Thoracic aorta (tissue), 2 donors: Measurements from ENCODE around the gene HIVEP2. TPM values are rescaled to one million over a fixed set of nuclear protein-coding genes. Genes with fewer than 3 reads are reported as not detected.

Source experiments
- ATAC-seq: fragments of 150-250 bp; one replicate; pipeline ENCODE4 v1.8.0; 2017; ENCODE audit warnings: low read depth; ENCODE audit not compliant: insufficient number of reproducible peaks, low FRiP score
- DNase-seq: peaks from one replicate; pipeline ENCODE4 v3.0.0-alpha.2; 2020; ENCODE audit warnings: low spot score
- H3K27ac ChIP-seq, 2 donors: fragments of 200-600 bp; sonication (generic); 1 replicate in 1 of 2; 2 replicates in 1 of 2; pipeline ENCODE4 v1.5.1; 2016; ENCODE audit warnings: mild to moderate bottlenecking in 2 of 2, moderate library complexity in 2 of 2
- H3K27me3 ChIP-seq: fragments of 200-600 bp; sonication (generic); replicated peaks from 2 replicates; pipeline ENCODE4 v1.6.0; 2016; ENCODE audit warnings: mild to moderate bottlenecking; ENCODE audit not compliant: insufficient read depth
- H3K36me3 ChIP-seq: fragments of 200-600 bp; sonication (generic); one replicate; pipeline ENCODE4 v1.5.1; 2016
- H3K4me1 ChIP-seq, 2 donors: fragments of 200-600 bp; sonication (generic); 1 replicate in 1 of 2; 2 replicates in 1 of 2; pipeline versions ENCODE4 v1.5.1 to v1.6.0; 2016; ENCODE audit warnings: low read depth in 2 of 2, mild to moderate bottlenecking in 1 of 2; ENCODE audit not compliant: control insufficient read depth in 1 of 2
- H3K4me3 ChIP-seq: fragments of 200-600 bp; sonication (generic); 2 replicates; pipeline ENCODE4 v1.5.1; 2016; ENCODE audit warnings: mild to moderate bottlenecking
- H3K9me3 ChIP-seq: fragments of 200-600 bp; sonication (generic); 2 replicates; pipeline ENCODE4 v1.5.1; 2016
- total RNA-seq, 2 donors: library from RNA; depleted of rRNA; stranded (reverse); fragments of >200 nt; gene quantifications; one replicate each; pipeline versions ENCODE4 v1.1.0 to v1.2.3, GENCODE V29; 2016
- TF ChIP-seq, protein P1 (sequence below): fragments of 200-600 bp; sonication (generic); IDR thresholded peaks from one replicate; pipeline ENCODE4 v1.5.1; 2019; ENCODE audit warnings: antibody characterized with exemption

The HIVEP2 gene
- total RNA-seq, 2 donors from 2014 or later = 32.9 to 51.7 TPM

DNA sequence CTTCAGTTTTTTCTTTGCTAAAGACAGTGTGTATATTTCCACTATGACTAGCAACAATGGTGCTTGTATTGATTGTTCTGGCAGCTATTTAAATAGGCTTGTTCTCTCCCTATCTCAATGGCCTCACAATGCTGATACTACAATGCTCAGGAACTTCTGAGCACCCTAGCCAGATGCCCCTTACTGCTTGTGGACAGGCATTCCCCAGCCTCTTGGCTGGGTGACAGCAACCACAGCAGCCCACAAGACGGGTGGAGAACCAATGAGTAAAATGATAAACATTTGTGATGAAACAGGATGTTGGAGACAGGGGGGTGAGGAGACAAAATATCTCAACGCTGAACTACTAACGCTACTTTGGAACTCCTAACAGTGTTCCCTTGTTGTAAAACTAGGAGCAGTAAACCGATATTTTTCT lies 42.3 kb downstream of the HIVEP2 start:
- Histone ChIP-seq H3K36me3 (no peaks in the 10 kb centered on the region), H3K4me3 (no peak overlapping the region), H3K27me3 (no peaks in the 10 kb centered on the region), H3K27ac (no peak overlapping the region), H3K4me1 (peaks cover 0 to 4% of the 10 kb centered on the region in 2 donors), H3K9me3 (no peaks in the 10 kb centered on the region)
- DNase-seq = no peak
- TF ChIP-seq, protein P1, sequence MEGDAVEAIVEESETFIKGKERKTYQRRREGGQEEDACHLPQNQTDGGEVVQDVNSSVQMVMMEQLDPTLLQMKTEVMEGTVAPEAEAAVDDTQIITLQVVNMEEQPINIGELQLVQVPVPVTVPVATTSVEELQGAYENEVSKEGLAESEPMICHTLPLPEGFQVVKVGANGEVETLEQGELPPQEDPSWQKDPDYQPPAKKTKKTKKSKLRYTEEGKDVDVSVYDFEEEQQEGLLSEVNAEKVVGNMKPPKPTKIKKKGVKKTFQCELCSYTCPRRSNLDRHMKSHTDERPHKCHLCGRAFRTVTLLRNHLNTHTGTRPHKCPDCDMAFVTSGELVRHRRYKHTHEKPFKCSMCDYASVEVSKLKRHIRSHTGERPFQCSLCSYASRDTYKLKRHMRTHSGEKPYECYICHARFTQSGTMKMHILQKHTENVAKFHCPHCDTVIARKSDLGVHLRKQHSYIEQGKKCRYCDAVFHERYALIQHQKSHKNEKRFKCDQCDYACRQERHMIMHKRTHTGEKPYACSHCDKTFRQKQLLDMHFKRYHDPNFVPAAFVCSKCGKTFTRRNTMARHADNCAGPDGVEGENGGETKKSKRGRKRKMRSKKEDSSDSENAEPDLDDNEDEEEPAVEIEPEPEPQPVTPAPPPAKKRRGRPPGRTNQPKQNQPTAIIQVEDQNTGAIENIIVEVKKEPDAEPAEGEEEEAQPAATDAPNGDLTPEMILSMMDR = no peak
- peak; percentile 63 for ATAC-seq

DNA sequence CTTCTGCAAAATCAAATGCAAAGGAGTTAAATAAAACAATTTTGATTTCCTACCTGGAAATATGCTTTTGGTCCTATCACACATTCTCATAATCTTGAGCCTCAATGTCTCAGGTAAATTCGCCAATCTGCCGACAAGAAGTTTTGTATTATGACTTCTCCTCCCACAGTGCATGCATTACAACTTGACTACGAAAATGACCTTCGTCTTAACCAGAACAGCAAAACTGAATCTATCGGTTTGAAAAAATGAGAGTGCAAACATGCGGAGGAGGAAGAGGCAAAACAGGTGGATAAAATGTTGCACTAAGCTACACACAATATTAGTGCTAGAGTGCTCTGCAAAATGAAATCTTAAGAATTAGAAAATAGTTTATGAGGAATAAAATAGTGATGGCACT lies 43.4 kb downstream of the HIVEP2 start:
- no peak for DNase-seq
- Histone ChIP-seq H3K9me3 (no peaks in the 10 kb centered on the region), H3K4me3 (no peak overlapping the region), H3K27ac (no peak overlapping the region), H3K4me1 (peaks cover 0 to 4% of the 10 kb centered on the region in 2 donors), H3K36me3 (no peaks in the 10 kb centered on the region), H3K27me3 (no peaks in the 10 kb centered on the region)
- TF ChIP-seq, protein P1 = no peak
- ATAC-seq = no peak

- ATAC-seq (no peak), DNase-seq (no peak)
- Histone ChIP-seq H3K4me1 (peaks cover 0 to 4% of the 10 kb centered on the region in 2 donors), H3K9me3 (no peaks in the 10 kb centered on the region), H3K36me3 (no peaks in the 10 kb centered on the region), H3K27ac (no peak overlapping the region), H3K27me3 (no peaks in the 10 kb centered on the region), H3K4me3 (no peak overlapping the region)
- TF ChIP-seq, protein P1 = no peak
Measured at GRCh38 chr6:142900227-142900971, 44.6 kb downstream of the HIVEP2 start.

GRCh38 chr6:142898927-142899895 lies 45.8 kb downstream of the HIVEP2 start:
- no peaks in the 10 kb centered on the region for H3K27me3 ChIP-seq
- peaks cover 0 to 4% of the 10 kb centered on the region in 2 donors for H3K4me1 ChIP-seq
- no peak overlapping the region for H3K27ac ChIP-seq
- TF ChIP-seq, protein P1 = no peak
- no peak for DNase-seq
- H3K4me3 ChIP-seq = no peak overlapping the region
- no peak for ATAC-seq
- no peaks in the 10 kb centered on the region for H3K36me3 ChIP-seq
- H3K9me3 ChIP-seq = no peaks in the 10 kb centered on the region

GRCh38 chr6:142897659-142898058 lies 47.3 kb downstream of the HIVEP2 start:
- no peak for ATAC-seq
- TF ChIP-seq, protein P1 = no peak

More at GRCh38 chr6:142897659-142898058, 47.3 kb downstream of the HIVEP2 start:
- no peaks in the 10 kb centered on the region for H3K36me3 ChIP-seq
- H3K4me1 ChIP-seq = peaks cover 0 to 3% of the 10 kb centered on the region in 2 donors
- no peak overlapping the region for H3K4me3 ChIP-seq
- no peak for DNase-seq
- H3K27me3 ChIP-seq = no peaks in the 10 kb centered on the region
- no peak overlapping the region for H3K27ac ChIP-seq
- no peaks in the 10 kb centered on the region for H3K9me3 ChIP-seq
